Loucy (cell line): ENCODE measurements around the gene C12orf75.

Source experiments
- EZH2phosphoT487 ChIP-seq: fragments of 200-600 bp; IDR thresholded peaks from 2 replicates; pipeline ENCODE4 v1.6.1; 2018; ENCODE audit warnings: antibody characterized with exemption, mild to moderate bottlenecking, moderate library complexity, borderline replicate concordance
- TF ChIP-seq, protein P1 (sequence below): fragments of 200-600 bp; sonication (generic); conservative IDR thresholded peaks from 2 replicates; pipeline ENCODE4 v1.5.1; 2014; ENCODE audit warnings: mild to moderate bottlenecking, antibody characterized with exemption, low read length

DNA sequence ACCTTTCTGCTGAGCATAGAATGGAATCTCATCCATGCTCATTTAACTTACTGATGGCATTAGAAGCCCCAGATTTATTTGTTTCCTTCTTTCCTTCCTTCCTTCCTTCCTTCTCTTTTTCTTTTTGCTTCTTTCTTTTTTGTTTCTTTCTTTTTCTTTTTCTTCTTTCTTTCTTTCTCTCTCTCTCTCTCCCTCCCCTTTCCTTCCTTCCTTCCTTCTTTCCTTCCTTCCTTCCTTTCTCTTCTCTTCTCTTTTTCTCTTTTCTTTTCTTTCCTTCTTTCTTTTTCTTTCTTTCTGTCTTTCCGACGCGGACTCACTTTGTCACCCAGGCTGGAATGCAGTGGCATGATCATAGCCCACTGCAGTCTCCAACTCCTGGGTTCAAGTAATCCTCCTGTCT is 55.9 kb downstream of the C12orf75 start:
- TF ChIP-seq, protein P1, sequence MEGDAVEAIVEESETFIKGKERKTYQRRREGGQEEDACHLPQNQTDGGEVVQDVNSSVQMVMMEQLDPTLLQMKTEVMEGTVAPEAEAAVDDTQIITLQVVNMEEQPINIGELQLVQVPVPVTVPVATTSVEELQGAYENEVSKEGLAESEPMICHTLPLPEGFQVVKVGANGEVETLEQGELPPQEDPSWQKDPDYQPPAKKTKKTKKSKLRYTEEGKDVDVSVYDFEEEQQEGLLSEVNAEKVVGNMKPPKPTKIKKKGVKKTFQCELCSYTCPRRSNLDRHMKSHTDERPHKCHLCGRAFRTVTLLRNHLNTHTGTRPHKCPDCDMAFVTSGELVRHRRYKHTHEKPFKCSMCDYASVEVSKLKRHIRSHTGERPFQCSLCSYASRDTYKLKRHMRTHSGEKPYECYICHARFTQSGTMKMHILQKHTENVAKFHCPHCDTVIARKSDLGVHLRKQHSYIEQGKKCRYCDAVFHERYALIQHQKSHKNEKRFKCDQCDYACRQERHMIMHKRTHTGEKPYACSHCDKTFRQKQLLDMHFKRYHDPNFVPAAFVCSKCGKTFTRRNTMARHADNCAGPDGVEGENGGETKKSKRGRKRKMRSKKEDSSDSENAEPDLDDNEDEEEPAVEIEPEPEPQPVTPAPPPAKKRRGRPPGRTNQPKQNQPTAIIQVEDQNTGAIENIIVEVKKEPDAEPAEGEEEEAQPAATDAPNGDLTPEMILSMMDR, result no peak
- no peak for TF ChIP-seq EZH2phosphoT487
